Astrocyte of the cerebellum (primary cell): Measurements from ENCODE around the gene KRTAP10-12.
"Not testable (repeated sequence)": the region's sequence is repeated elsewhere in the genome, so short reads cannot be mapped to it uniquely, and the experiment has no call there.

Experiments
- DNase-seq: peaks from one replicate; pipeline ENCODE4 v3.0.0-alpha.2; 2011; ENCODE audit warnings: low read depth
- H3K4me3 ChIP-seq: 2 replicates; pipeline ENCODE4 v1.5.1; 2011; ENCODE audit warnings: mild to moderate bottlenecking, low read depth, low read length, moderate library complexity
- in situ Hi-C: cut with HindIII; loops from 2 replicates; pipeline ENCODE4 v1.10.0; 2017; ENCODE audit warnings: low sequenced_read_pairs
- TF ChIP-seq, protein P1 (sequence below): IDR thresholded peaks from 2 replicates; pipeline ENCODE4 v1.5.1; 2012; ENCODE audit warnings: low read length, low read depth, moderate library complexity, mild to moderate bottlenecking; ENCODE audit errors: missing control alignments

Gene KRTAP10-12

DNA sequence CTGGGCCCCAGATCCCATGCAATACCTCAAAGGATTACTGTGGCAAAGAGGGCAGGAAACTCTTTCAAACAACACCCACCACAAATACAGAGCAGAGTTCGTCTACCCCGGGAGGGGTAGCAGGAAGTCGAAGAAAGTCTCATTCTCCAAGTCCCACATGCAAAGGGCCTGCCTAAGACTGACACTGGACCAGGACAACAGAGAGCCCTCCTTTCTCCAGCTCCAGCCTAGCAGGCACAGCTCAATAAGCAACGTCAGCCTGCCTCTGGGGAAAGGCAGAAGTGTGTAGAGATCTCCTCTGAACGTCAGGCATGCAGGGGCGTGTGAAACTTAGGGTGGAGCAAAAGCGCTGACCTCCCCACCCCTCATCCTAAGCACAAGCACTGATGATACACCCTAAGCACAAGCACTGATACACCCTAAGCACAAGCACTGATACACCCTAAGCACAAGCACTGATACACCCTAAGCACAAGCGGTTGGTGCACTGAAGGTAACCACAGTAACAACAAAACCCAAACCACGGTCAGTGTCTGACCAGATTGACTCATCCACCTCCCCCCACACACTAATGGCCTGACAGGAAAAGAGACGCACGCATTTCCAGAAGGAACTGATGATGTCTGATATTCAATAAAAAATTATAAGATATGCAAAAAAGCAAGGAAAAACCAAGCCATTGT lies 37.9 kb upstream of the KRTAP10-12 start:
- in situ Hi-C loops, result no loop called here
- TF ChIP-seq, protein P1, sequence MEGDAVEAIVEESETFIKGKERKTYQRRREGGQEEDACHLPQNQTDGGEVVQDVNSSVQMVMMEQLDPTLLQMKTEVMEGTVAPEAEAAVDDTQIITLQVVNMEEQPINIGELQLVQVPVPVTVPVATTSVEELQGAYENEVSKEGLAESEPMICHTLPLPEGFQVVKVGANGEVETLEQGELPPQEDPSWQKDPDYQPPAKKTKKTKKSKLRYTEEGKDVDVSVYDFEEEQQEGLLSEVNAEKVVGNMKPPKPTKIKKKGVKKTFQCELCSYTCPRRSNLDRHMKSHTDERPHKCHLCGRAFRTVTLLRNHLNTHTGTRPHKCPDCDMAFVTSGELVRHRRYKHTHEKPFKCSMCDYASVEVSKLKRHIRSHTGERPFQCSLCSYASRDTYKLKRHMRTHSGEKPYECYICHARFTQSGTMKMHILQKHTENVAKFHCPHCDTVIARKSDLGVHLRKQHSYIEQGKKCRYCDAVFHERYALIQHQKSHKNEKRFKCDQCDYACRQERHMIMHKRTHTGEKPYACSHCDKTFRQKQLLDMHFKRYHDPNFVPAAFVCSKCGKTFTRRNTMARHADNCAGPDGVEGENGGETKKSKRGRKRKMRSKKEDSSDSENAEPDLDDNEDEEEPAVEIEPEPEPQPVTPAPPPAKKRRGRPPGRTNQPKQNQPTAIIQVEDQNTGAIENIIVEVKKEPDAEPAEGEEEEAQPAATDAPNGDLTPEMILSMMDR, result no peak
- DNase-seq, result no peak
- H3K4me3 ChIP-seq, result no peak overlapping the region

DNA sequence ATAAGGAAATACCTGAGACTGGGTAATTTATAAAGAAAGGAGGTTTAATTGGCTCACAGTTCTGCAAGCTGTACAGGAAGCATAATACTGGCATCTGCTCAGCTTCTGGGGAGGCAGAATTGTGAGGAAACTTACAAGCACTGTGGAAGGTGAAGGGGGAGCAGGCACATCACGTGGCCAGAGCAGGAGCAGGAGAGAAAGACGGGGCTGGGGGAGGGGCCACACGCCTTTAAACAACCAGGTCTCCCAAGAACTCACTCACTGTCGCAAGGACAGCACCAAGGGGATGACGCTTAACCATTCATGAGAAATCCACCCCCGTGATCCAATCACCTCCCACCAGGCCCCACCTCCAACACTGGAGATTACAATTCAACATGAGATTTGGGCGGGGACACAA lies 35.4 kb upstream of the KRTAP10-12 start:
- H3K4me3 ChIP-seq, DNase-seq, in situ Hi-C loops: not testable (repeated sequence)

DNA sequence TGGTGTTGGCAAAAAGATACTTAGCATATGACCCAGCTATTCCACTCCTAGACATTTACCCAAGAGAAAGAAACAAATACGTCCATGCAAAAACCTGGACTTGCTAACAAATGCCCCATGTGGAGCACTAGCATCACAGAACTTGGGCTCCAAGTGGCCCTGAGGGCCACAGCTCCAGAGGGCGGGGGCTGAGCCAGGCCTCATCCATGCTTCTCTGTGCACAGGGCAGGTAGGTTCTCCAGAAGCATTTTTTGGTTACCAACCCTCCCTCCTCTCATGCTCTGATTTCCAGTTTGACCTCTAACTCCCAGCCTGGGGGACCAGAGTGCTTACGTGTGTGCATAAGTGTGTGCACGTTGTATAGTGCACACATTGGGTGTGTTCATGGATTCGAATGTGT lies 32.3 kb upstream of the KRTAP10-12 start:
- in situ Hi-C loops, result no loop called here
- DNase-seq, result no peak
- TF ChIP-seq, protein P1, result no peak
- H3K4me3 ChIP-seq, result no peak overlapping the region

DNA sequence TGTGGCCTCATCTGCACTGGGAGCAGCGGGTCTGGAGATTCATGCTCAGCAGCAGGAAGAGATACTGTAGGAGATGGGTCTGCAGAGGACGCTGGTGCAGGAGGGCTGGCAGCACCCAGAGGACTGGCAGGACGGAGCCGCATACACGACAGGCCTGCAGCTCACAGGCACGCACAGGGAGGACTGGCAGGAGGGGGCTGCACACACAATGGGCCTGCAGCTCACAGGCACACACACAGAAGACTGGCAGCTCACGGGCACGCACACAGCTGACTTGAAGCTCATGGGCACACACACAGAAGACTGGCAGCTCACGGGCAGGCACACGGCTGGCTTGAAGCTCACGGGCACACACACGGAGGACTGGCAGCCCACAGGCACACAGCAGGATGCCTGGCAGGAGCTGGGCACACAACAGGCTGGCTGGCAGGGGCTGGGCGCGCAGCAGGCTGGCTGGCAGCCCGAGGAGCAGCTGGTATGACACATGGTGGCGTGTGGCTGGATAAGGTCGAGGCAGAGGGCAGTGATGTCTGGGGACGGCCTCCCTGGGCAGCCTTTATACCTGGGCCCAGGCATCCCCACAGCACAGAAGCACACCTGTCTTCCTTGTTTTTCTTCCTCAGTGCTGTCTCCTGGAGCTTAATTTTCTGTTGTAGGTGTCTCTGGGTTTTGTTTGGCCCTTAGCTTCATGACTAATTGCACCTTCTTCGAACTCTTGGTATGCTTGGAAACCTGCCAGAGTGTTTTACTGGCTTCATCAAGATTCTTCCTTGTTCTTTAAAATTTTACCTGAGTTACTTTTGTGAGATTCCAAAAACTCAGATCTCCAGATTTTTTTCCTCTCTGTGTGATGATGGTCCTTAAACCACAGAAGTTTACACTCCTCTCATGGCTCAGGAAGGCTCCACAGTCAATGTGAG lies 30.3 kb upstream of the KRTAP10-12 start, which contains the start of gene KRTAP12-2:
Gene KRTAP12-2, minus strand, starts transcription at position 527 of the 920 bp plus-strand sequence. Its CDS starts 41 bp downstream, at position 486.
- H3K4me3 ChIP-seq, result no peak within 1 kb of the TSS
- TF ChIP-seq, protein P1, result no peak
- DNase-seq, result no peak
- in situ Hi-C loops, result no loop called here

DNA sequence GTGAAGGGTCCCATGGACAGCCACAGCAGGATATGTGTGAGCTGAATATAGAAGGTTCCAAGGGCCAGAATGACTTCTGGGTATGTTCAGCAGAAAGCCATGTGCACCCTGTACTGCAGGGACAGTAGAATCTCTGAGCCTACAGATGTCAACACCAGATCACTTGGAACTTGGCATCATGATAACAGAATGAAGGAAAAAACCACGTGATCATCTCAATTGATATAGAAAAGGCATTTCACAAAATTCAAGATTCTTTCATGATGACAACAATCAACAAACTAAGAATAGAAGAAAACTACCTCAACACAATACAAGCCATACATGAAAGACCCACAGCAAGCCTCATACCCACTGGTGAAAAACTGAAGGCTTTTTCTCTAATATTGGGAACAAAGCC lies 29.4 kb upstream of the KRTAP10-12 start:
- no peak overlapping the region for H3K4me3 ChIP-seq
- in situ Hi-C loops, result no loop called here
- TF ChIP-seq, protein P1, result no peak
- no peak for DNase-seq

DNA sequence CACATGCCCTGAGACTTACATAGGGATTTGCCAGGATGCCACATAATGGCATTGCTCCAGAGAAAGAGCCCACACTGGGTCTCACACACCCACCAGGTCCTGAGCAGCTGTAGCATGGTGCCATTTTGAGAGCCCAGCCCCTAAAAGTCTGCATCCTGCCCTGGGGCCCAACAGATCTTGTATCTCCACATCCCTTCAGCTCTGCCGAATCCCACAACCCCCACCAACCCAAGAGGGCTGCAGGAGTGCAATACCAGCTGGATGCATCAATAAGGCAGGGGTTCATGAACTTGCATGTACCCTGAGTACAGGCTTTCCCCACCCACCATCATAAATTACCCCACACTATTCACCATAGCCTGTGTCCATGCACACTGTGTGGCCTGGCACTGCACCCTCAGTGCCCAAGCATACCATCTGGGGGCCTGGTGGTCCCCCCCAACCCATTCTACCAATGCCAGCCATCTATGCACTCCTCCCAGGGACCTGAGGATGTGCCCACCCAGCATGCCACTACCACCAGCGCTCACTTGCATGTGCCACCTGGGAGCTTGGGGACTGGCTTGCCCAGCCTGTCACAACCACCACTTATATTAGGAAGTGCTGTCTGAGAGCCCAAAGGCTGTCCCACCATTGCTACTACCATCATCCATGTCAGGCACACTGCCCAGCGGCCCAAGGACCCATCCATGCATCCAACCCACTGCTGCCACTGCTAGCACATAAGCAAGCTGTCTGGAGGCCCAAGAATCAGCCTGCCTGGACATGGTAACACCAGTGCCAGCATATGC lies 26.1 kb upstream of the KRTAP10-12 start:
- H3K4me3 ChIP-seq, result no peak overlapping the region
- TF ChIP-seq, protein P1, result no peak
- no peak for DNase-seq
- in situ Hi-C loops, result no loop called here
